ENCODE results near the gene CRPPA. TPM values are rescaled to one million over a fixed set of nuclear protein-coding genes. Genes with fewer than 3 reads are reported as not detected.
"Not testable (repeated sequence)": the region's sequence is repeated elsewhere in the genome, so short reads cannot be mapped to it uniquely, and the experiment has no call there.

CRPPA gene
- polyA plus RNA-seq, 2 of the 4 experiments (the other 2 are of a cell fraction), result 0.59 to 0.88 TPM

GRCh38 chr7:16447876-16448275 is 26.5 kb upstream of the CRPPA start (continued):
- TF ChIP-seq CHD2 (IDR thresholded peaks at IDR 0.05; ENCODE audit: low read length, partially characterized antibody) (no peak), RCOR1 (IDR thresholded peaks at IDR 0.05; ENCODE audit: low read depth, low read length) (no peak), EHMT2 (IDR thresholded peaks at IDR 0.05; ENCODE audit: low read depth) (no peak)

- Histone ChIP-seq H3K4me1 (no peaks in the 10 kb centered on the region), H3K4me2 (no peak overlapping the region), H3K27ac (no peak overlapping the region), H3K9me3 (no peaks in the 10 kb centered on the region), H3K4me3 (no peak overlapping the region)
- WGBS (ENCODE audit: missing lambda C conversion rate), result 84% methylated on average over 1 of the region's 1 CpG
- ATAC-seq (no peak), DNase-seq (ENCODE audit: low read depth in 1 of 2, low spot score in 1 of 2) (no peak), FAIRE-seq (peak; percentile 13)
- ChIA-PET CTCF (no interaction called here), POLR2A (no interaction called here)
- no peak for TF ChIP-seq E2F6 (IDR thresholded peaks at IDR 0.05; ENCODE audit: borderline replicate concordance, low read depth)
- TF ChIP-seq RARB (CRISPR knock-in tag; IDR thresholded peaks at IDR 0.05), result no peak
- no peak for TF ChIP-seq CHD2 (IDR thresholded peaks at IDR 0.05; ENCODE audit: low read length, partially characterized antibody)
- TF ChIP-seq CBX2 (IDR thresholded peaks at IDR 0.05; ENCODE audit: borderline replicate concordance, low read depth), result no peak
- no peak for TF ChIP-seq SMC3 (IDR thresholded peaks at IDR 0.05)
- TF ChIP-seq EHF (CRISPR knock-in tag; IDR thresholded peaks at IDR 0.05), result no peak
- TF ChIP-seq JUN (IDR thresholded peaks at IDR 0.05), result no peak
- no peak for TF ChIP-seq MAX (IDR thresholded peaks at IDR 0.05)
These were observed 25.2 kb upstream of the CRPPA start for GRCh38 chr7:16446508-16446907.

GRCh38 chr7:16443871-16444270 is 22.5 kb upstream of the CRPPA start:
- WGBS (ENCODE audit: missing lambda C conversion rate), result 52% methylated on average over 2 of the region's 2 CpGs
- DNase-seq (ENCODE audit: low read depth in 1 of 2, low spot score in 1 of 2); ATAC-seq; POLR2A ChIA-PET; H3K4me2 ChIP-seq; H3K4me1 ChIP-seq; FAIRE-seq; H3K4me3 ChIP-seq; H3K27ac ChIP-seq; H3K9me3 ChIP-seq: not testable (repeated sequence)
- CTCF ChIA-PET, result interaction anchor here (2.2 to 2.3 kb wide), 2 partner anchors 11 to 121 kb away, joined by 6 to 8 read pairs; no protein-coding TSS in a partner anchor

- no peak overlapping the region for H3K4me3 ChIP-seq
- 0 out of 3 replicates have a peak, but pooled peaks cover 3% of the 10 kb centered on the region for H3K4me1 ChIP-seq
- H3K4me2 ChIP-seq, result no peak overlapping the region
- ChIA-PET POLR2A (no interaction called here), CTCF (interaction anchor here (1.9 kb wide), 1 partner anchor 126 kb away, joined by 7 read pairs; no protein-coding TSS in a partner anchor)
- ATAC-seq, result no peak
- H3K27ac ChIP-seq, result no peak overlapping the region
- peak in 1 of 2 experiments; percentile 14 for DNase-seq (ENCODE audit: low read depth in 1 of 2, low spot score in 1 of 2)
- TF ChIP-seq ZSCAN20 (CRISPR knock-in tag; IDR thresholded peaks at IDR 0.05) (no peak), HDAC2 (IDR thresholded peaks at IDR 0.05) (no peak), HOXB13 (CRISPR knock-in tag; IDR thresholded peaks at IDR 0.05; ENCODE audit: low read depth) (no peak), RARB (CRISPR knock-in tag; IDR thresholded peaks at IDR 0.05) (no peak), BHLHE40 (IDR thresholded peaks at IDR 0.05; ENCODE audit: low read depth, low read length) (no peak), CEBPB (IDR thresholded peaks at IDR 0.05) (no peak), ELK1 (IDR thresholded peaks at IDR 0.05; ENCODE audit: low read depth, low read length) (no peak), HEYL (CRISPR knock-in tag; IDR thresholded peaks at IDR 0.05) (no peak)
- FAIRE-seq, result no peak
- no peaks in the 10 kb centered on the region; the same call in 2 of the 3 replicates for H3K9me3 ChIP-seq
These were observed 17.6 kb upstream of the CRPPA start for GRCh38 chr7:16438988-16439387.

- WGBS (ENCODE audit: missing lambda C conversion rate), result 14% methylated on average over 2 of the region's 2 CpGs
These were observed 15.0 kb upstream of the CRPPA start for GRCh38 chr7:16436306-16436705.

More at GRCh38 chr7:16436306-16436705, 15.0 kb upstream of the CRPPA start:
- TF ChIP-seq FOXS1 (CRISPR knock-in tag; IDR thresholded peaks at IDR 0.05) (no peak), MAX (IDR thresholded peaks at IDR 0.05) (no peak), POLR2A (IDR thresholded peaks at IDR 0.05; ENCODE audit: low read length) (no peak), E2F6 (IDR thresholded peaks at IDR 0.05; ENCODE audit: borderline replicate concordance, low read depth) (no peak)
- Histone ChIP-seq H3K4me1 (0 out of 3 replicates have a peak, but pooled peaks cover 3% of the 10 kb centered on the region), H3K9me3 (no peaks in the 10 kb centered on the region; the same call in 2 of the 3 replicates), H3K27ac (no peak overlapping the region), H3K4me2 (no peak overlapping the region), H3K4me3 (no peak overlapping the region)
- FAIRE-seq, result no peak
- no peak for DNase-seq (ENCODE audit: low read depth in 1 of 2, low spot score in 1 of 2)
- CTCF ChIA-PET, result interaction anchor here (1.2 to 10.4 kb wide), 2 partner anchors 9 to 127 kb away, joined by 3 to 145 read pairs; no protein-coding TSS in a partner anchor
- ATAC-seq, result no peak
- POLR2A ChIA-PET, result interaction anchor here (1.9 kb wide), 1 partner anchor 16 kb away, joined by 6 read pairs; no protein-coding TSS in a partner anchor
